Measurements from ENCODE around the gene ST6GALNAC5.

The ST6GALNAC5 gene

DNA sequence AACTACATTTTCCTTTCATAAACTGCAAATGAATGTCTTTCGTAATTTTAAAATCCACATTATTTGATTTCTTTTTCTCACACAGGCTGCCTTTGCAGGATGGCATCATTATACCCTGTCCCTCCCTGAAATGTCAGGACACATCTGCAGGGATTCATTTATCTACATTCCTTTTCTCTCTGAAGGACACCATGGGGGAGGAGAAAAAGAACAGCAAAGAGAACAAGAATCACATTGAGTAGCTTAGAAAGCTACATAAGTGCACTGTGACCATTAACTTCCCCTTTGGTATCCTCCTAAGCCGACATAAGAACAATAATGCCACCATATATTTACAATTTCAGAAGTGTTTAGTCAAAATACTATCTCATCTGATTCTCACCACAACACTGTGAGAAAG lies 222.5 kb downstream of the ST6GALNAC5 start:
- Histone ChIP-seq H3K9me3 (ENCODE audit: control insufficient read depth, insufficient read depth, low read depth, low read length) (no peaks in the 10 kb centered on the region), H3K4me1 (ENCODE audit: control insufficient read depth, insufficient read depth, low read length) (no peaks in the 10 kb centered on the region), H3K27ac (ENCODE audit: extremely low read depth, low read depth, low read length) (no peak overlapping the region), H3K36me3 (ENCODE audit: control insufficient read depth in 2 of 2, insufficient read depth in 1 of 2, low read length in 2 of 2) (no peaks in the 10 kb centered on the region), H3K4me3 (ENCODE audit: low read depth, low read length) (no peak overlapping the region)
- no peak for TF ChIP-seq YY2 (tag by site-specific recombination; IDR thresholded peaks at IDR 0.05)
- TF ChIP-seq ZEB2 (tag by site-specific recombination; IDR thresholded peaks at IDR 0.05), result no peak
- no peak for TF ChIP-seq ZNF239 (tag by site-specific recombination; IDR thresholded peaks at IDR 0.05)
- TF ChIP-seq SCRT2 (tag by site-specific recombination; IDR thresholded peaks at IDR 0.05), result no peak
- TF ChIP-seq ZNF24 (tag by site-specific recombination; IDR thresholded peaks at IDR 0.05), result no peak
- TF ChIP-seq ZNF324 (tag by site-specific recombination; IDR thresholded peaks at IDR 0.05), result no peak
- TF ChIP-seq ZNF560 (tag by site-specific recombination; IDR thresholded peaks at IDR 0.05; ENCODE audit: borderline replicate concordance), result no peak
- TF ChIP-seq GLIS2 (tag by site-specific recombination; IDR thresholded peaks at IDR 0.05), result no peak
- no peak for TF ChIP-seq CTCF (tag by site-specific recombination; IDR thresholded peaks at IDR 0.05)
- no peak for TF ChIP-seq ZNF518A (tag by site-specific recombination; conservative IDR thresholded peaks at IDR 0.05; ENCODE audit: low read depth)
- no peak for TF ChIP-seq ZSCAN23 (tag by site-specific recombination; IDR thresholded peaks at IDR 0.05)
- TF ChIP-seq, protein P1, sequence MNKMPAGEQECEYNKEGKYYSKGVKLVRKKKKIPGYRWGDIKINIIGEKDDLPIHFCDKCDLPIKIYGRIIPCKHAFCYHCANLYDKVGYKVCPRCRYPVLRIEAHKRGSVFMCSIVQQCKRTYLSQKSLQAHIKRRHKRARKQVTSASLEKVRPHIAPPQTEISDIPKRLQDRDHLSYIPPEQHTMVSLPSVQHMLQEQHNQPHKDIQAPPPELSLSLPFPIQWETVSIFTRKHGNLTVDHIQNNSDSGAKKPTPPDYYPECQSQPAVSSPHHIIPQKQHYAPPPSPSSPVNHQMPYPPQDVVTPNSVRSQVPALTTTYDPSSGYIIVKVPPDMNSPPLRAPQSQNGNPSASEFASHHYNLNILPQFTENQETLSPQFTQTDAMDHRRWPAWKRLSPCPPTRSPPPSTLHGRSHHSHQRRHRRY (tag by site-specific recombination; IDR thresholded peaks at IDR 0.05), result no peak
- no peak for TF ChIP-seq ZNF404 (tag by site-specific recombination; IDR thresholded peaks at IDR 0.05)
- TF ChIP-seq ZBTB6 (tag by site-specific recombination; IDR thresholded peaks at IDR 0.05), result no peak
- no peak for TF ChIP-seq ZNF174 (tag by site-specific recombination; IDR thresholded peaks at IDR 0.05)
- ChIA-PET POLR2A (no interaction called here), CTCF (no interaction called here)

DNA sequence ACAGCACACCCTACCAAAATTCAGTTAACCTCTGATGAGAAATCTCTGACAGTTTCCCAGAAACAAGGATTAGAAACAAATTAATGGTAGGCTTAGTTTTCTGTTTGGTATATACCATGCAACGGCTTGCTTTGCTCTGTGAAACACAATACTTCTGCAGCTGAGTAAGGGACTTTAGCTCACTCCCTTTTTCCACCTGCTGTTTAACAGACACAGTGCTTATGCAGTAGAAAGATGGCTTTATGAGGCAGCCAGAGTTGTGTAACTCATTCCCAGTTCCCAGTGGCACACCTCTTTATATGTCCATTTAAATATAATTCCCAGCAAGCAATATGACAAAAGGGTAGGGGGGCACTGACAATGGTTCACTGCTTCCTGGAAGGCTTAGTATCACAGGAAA lies 228.0 kb downstream of the ST6GALNAC5 start:
- Histone ChIP-seq H3K36me3 (ENCODE audit: control insufficient read depth in 2 of 2, insufficient read depth in 1 of 2, low read length in 2 of 2) (no peaks in the 10 kb centered on the region), H3K4me3 (ENCODE audit: low read depth, low read length) (no peak overlapping the region), H3K4me1 (ENCODE audit: control insufficient read depth, insufficient read depth, low read length) (no peaks in the 10 kb centered on the region), H3K9me3 (ENCODE audit: control insufficient read depth, insufficient read depth, low read depth, low read length) (no peaks in the 10 kb centered on the region), H3K27ac (ENCODE audit: extremely low read depth, low read depth, low read length) (no peak overlapping the region)
- peak; percentile 45 for TF ChIP-seq WT1 (tag by site-specific recombination; IDR thresholded peaks at IDR 0.05)
- TF ChIP-seq, protein P2, sequence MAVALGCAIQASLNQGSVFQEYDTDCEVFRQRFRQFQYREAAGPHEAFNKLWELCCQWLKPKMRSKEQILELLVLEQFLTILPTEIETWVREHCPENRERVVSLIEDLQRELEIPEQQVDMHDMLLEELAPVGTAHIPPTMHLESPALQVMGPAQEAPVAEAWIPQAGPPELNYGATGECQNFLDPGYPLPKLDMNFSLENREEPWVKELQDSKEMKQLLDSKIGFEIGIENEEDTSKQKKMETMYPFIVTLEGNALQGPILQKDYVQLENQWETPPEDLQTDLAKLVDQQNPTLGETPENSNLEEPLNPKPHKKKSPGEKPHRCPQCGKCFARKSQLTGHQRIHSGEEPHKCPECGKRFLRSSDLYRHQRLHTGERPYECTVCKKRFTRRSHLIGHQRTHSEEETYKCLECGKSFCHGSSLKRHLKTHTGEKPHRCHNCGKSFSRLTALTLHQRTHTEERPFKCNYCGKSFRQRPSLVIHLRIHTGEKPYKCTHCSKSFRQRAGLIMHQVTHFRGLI (tag by site-specific recombination; IDR thresholded peaks at IDR 0.05), result no peak
- peak; percentile 40; the same call in 1 of the 2 replicates for TF ChIP-seq ZIC2 (tag by site-specific recombination; IDR thresholded peaks at IDR 0.05)
- POLR2A ChIA-PET, result no interaction called here
- CTCF ChIA-PET, result no interaction called here
